ENCODE data around the gene PLA2G10. TPM values are rescaled to one million over a fixed set of nuclear protein-coding genes. Genes with fewer than 3 reads are reported as not detected.

The PLA2G10 gene
- total and polyA plus RNA-seq, 2 of the 13 experiments (the other 11 are each of a cell fraction or from before 2014, with no cell fraction given), result not detected

DNA sequence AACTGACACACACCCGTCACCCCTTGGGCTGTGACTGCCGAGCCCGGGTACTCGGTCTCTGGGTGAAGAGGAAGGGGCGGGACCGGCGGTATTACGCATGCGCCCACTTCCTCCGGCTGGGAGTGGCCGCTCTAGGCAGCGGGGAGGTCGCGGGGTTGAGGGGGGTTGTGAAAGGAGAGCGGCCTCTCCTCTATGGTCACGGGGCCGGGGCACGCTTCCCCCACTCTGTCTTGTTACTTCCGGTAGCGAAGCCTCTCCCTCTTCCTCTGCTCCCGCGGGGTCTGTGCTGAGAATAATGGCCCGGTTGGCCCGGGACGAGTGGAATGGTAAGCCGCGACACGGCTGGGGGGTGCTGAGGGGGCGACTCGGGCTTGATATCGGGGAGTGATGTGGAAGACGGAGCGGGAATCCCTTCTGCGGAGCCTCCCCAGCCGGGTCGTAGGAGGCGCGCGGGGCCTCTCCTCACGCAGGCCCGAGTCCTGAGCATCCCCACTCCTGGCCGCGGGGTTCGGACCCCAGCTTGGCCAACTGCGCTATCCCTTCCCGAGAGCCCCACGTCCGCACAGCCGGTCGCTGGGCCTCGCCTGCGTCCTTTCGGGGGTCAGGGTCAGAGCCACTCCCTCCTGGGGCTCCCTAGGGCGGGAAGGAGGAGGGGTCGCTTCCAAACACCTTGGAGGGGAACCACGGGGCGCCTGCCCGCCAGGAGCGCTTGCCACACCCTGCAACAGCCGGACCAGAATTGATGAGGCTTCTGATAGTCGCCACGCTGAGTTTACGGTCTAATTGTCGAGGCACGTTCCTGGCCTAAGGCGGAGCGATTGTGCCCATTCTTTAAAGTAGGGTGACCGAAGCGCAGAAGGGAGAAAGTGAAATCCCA is 61.2 kb downstream of the PLA2G10 start, which contains the start of gene BFAR (continued):
- TF ChIP-seq AHDC1 (CRISPR knock-in tag; IDR thresholded peaks at IDR 0.05; ENCODE audit: borderline replicate concordance) (0 out of 2 replicates have a peak, but pooled peaks have one; percentile 28), MYNN (CRISPR knock-in tag; IDR thresholded peaks at IDR 0.05; ENCODE audit: low read depth) (peak; percentile 96; the same call in 1 of the 2 replicates), GABPB1 (CRISPR knock-in tag; IDR thresholded peaks at IDR 0.05) (peak; percentile 97), SRSF9 (IDR thresholded peaks at IDR 0.05; ENCODE audit: borderline replicate concordance, insufficient read depth, low read depth, low read length, poor library complexity, severe bottlenecking) (no peak), ZNF232 (CRISPR knock-in tag; IDR thresholded peaks at IDR 0.05; ENCODE audit: borderline replicate concordance) (peak; percentile 89), ZNF432 (CRISPR knock-in tag; IDR thresholded peaks at IDR 0.05; ENCODE audit: borderline replicate concordance) (no peak; the same call in 1 of the 2 replicates), ZNF282 (IDR thresholded peaks at IDR 0.05; ENCODE audit: partially characterized antibody) (no peak), KDM5A (IDR thresholded peaks at IDR 0.05; ENCODE audit: borderline replicate concordance, low read length) (peak; percentile 89), ZNF562 (CRISPR knock-in tag; IDR thresholded peaks at IDR 0.05; ENCODE audit: borderline replicate concordance) (no peak), TFDP1 (CRISPR knock-in tag; IDR thresholded peaks at IDR 0.05; ENCODE audit: borderline replicate concordance) (peak; percentile 66; the same call in 1 of the 2 replicates), TGIF2 (CRISPR knock-in tag; IDR thresholded peaks at IDR 0.05) (peak; percentile 89), KAT2B (IDR thresholded peaks at IDR 0.05; ENCODE audit: borderline replicate concordance, low read depth, low read length) (no peak), DR1 (CRISPR knock-in tag; IDR thresholded peaks at IDR 0.05) (peak; percentile 99), ZNF891 (CRISPR knock-in tag; IDR thresholded peaks at IDR 0.05) (peak; percentile 94)
- TF ChIP-seq, protein P1, sequence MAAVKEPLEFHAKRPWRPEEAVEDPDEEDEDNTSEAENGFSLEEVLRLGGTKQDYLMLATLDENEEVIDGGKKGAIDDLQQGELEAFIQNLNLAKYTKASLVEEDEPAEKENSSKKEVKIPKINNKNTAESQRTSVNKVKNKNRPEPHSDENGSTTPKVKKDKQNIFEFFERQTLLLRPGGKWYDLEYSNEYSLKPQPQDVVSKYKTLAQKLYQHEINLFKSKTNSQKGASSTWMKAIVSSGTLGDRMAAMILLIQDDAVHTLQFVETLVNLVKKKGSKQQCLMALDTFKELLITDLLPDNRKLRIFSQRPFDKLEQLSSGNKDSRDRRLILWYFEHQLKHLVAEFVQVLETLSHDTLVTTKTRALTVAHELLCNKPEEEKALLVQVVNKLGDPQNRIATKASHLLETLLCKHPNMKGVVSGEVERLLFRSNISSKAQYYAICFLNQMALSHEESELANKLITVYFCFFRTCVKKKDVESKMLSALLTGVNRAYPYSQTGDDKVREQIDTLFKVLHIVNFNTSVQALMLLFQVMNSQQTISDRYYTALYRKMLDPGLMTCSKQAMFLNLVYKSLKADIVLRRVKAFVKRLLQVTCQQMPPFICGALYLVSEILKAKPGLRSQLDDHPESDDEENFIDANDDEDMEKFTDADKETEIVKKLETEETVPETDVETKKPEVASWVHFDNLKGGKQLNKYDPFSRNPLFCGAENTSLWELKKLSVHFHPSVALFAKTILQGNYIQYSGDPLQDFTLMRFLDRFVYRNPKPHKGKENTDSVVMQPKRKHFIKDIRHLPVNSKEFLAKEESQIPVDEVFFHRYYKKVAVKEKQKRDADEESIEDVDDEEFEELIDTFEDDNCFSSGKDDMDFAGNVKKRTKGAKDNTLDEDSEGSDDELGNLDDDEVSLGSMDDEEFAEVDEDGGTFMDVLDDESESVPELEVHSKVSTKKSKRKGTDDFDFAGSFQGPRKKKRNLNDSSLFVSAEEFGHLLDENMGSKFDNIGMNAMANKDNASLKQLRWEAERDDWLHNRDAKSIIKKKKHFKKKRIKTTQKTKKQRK (IDR thresholded peaks at IDR 0.05; ENCODE audit: low read length), result no peak
- TF ChIP-seq, protein P2, sequence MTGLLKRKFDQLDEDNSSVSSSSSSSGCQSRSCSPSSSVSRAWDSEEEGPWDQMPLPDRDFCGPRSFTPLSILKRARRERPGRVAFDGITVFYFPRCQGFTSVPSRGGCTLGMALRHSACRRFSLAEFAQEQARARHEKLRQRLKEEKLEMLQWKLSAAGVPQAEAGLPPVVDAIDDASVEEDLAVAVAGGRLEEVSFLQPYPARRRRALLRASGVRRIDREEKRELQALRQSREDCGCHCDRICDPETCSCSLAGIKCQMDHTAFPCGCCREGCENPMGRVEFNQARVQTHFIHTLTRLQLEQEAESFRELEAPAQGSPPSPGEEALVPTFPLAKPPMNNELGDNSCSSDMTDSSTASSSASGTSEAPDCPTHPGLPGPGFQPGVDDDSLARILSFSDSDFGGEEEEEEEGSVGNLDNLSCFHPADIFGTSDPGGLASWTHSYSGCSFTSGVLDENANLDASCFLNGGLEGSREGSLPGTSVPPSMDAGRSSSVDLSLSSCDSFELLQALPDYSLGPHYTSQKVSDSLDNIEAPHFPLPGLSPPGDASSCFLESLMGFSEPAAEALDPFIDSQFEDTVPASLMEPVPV (CRISPR knock-in tag; IDR thresholded peaks at IDR 0.05), result peak; percentile 95

All from HepG2 (cell line).